Loucy (cell line): ENCODE results near the gene CCM2.

ENCODE experiments used
- CTCF ChIP-seq: fragments of 200-600 bp; sonication (generic); conservative IDR thresholded peaks from 2 replicates; pipeline ENCODE4 v1.5.1; 2014; ENCODE audit warnings: mild to moderate bottlenecking, antibody characterized with exemption, low read length
- EZH2phosphoT487 ChIP-seq: fragments of 200-600 bp; IDR thresholded peaks from 2 replicates; pipeline ENCODE4 v1.6.1; 2018; ENCODE audit warnings: antibody characterized with exemption, mild to moderate bottlenecking, moderate library complexity, borderline replicate concordance

DNA sequence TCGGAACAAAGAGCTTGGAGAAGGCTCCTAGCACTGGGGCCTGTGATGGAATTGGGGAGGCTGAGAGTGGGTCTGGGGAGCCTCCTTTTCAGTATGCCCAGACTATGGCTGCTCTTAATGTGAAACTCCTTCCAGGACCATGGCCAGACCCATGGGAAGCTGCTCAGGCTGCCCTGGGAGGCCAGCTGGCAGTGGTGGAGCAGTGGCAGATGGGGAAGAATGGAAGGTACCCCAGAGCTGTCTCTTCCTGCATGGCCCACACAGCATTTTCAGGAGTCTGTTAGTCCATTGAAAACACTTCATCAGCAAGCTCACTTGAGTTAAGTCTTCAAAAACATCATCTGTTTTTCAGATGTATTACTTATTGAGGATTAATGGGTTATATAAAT is 70.2 kb downstream of the CCM2 start:
- no peak for TF ChIP-seq CTCF
- TF ChIP-seq EZH2phosphoT487, result no peak
